Heart left ventricle (tissue), 13 donors: ENCODE data around the gene ENTPD7.

Experiments used
- CTCF ChIP-seq, 12 donors: fragments of 200-600 bp; sonication (generic) in 4 of 12; IDR thresholded peaks; one replicate each; pipeline versions ENCODE4 v1.5.0 to v1.8.0; 2018 to 2022; ENCODE audit warnings: antibody characterized with exemption in 12 of 12, mild to moderate bottlenecking in 5 of 12
- POLR2A ChIP-seq, 2 donors: fragments of 450-650 bp; IDR thresholded peaks; one replicate each; pipeline ENCODE4 v1.6.1; 2017; ENCODE audit warnings: antibody characterized with exemption in 2 of 2, mild to moderate bottlenecking in 2 of 2, moderate library complexity in 2 of 2
- donor health status: ischemic (EF 13 %, LVEDD 7.1; RV severe dilation, severe dysfunction).
- donor health status: DM: no; HTN: yes; CAD: no.
- donor health status: DM: no; HTN: no; CAD: no.
- donor health status: ischemic (EF 25% LVEDD 6.9; RV normal size, moderate dysfunction).
- donor health status: ischemic (EF 25% LVEDD 5.7; RV mildly dilated, moderate dysfunction).
- donor health status: ischemic (EF 35%, LVEDD 5.7; RV mildly dilated, moderate dysfunction).
- donor health status: nonischemic (EF 11% LVEDD 7.7; RV severe dilation, severe dysfunction).
- donor health status: DM: yes; HTN: yes; CAD: no.
- donor health status: PGD.
- donor health status: ischemic (EF 29% LVEDD 5.4; RV normal size, mild dysfunction).
- donor health status: nonischemic (EF 23%, LVEDD 6.1; RV moderate dilation, normal function).

GRCh38 chr10:99676895-99677294 is 17.6 kb downstream of the ENTPD7 start:
- TF ChIP-seq CTCF (IDR thresholded peaks at IDR 0.05) (no peak), POLR2A (IDR thresholded peaks at IDR 0.05) (no peak)
